ENCODE measurements around the gene MCU. TPM values are rescaled to one million over a fixed set of nuclear protein-coding genes. Genes with fewer than 3 reads are reported as not detected.

Gene MCU
- total RNA-seq, 1 experiment from 2014 or later, result 19.2 TPM

GRCh38 chr10:72648301-72648700, 43.6 kb upstream of the MCU start:
- no TSS peak for BruUV-seq (replicated peaks)
- intact Hi-C loops (cut with micrococcal nuclease), result no loop called here
- TF ChIP-seq CTCF (IDR thresholded peaks at IDR 0.05; ENCODE audit: unreplicated experiment), result no peak
- Mint-ChIP-seq H3K27ac (ENCODE audit: low read depth, unreplicated experiment) (no peak overlapping the region), H3K4me3 (ENCODE audit: unreplicated experiment) (no peak overlapping the region), H3K4me1 (ENCODE audit: insufficient read depth, unreplicated experiment) (no peaks in the 10 kb centered on the region), H3K9me3 (ENCODE audit: unreplicated experiment) (no peaks in the 10 kb centered on the region), H3K27me3 (ENCODE audit: insufficient read depth, unreplicated experiment) (no peaks in the 10 kb centered on the region), H3K36me3 (ENCODE audit: insufficient read depth, unreplicated experiment) (no peaks in the 10 kb centered on the region)
- DNase-seq (ENCODE audit: unreplicated experiment), result no peak
- POLR2A ChIA-PET, result interaction anchor here (0.7 kb wide), 1 partner anchor 16 kb away, joined by 5 read pairs; no protein-coding TSS in a partner anchor
- CTCF ChIA-PET, result interaction anchor here (0.7 kb wide), 1 partner anchor 297 kb away, joined by 4 read pairs; no protein-coding TSS in a partner anchor

- Mint-ChIP-seq H3K9me3 (ENCODE audit: unreplicated experiment) (no peaks in the 10 kb centered on the region), H3K27me3 (ENCODE audit: insufficient read depth, unreplicated experiment) (no peaks in the 10 kb centered on the region), H3K27ac (ENCODE audit: low read depth, unreplicated experiment) (no peak overlapping the region), H3K36me3 (ENCODE audit: insufficient read depth, unreplicated experiment) (no peaks in the 10 kb centered on the region), H3K4me3 (ENCODE audit: unreplicated experiment) (no peak overlapping the region), H3K4me1 (ENCODE audit: insufficient read depth, unreplicated experiment) (no peaks in the 10 kb centered on the region)
- POLR2A ChIA-PET, result interaction anchor here (1.0 kb wide), 1 partner anchor 9 kb away, joined by 3 read pairs; no protein-coding TSS in a partner anchor
- TF ChIP-seq CTCF (IDR thresholded peaks at IDR 0.05; ENCODE audit: unreplicated experiment), result no peak
- CTCF ChIA-PET, result interaction anchor here (0.6 to 1.1 kb wide), 2 partner anchors 18 to 863 kb away, joined by 4 read pairs; no protein-coding TSS in a partner anchor
- intact Hi-C loops (cut with micrococcal nuclease), result no loop called here
- DNase-seq (ENCODE audit: unreplicated experiment), result no peak
- BruUV-seq (replicated peaks), result no TSS peak
Measured at GRCh38 chr10:72649291-72649690, 42.7 kb upstream of the MCU start.

- no peak for DNase-seq (ENCODE audit: unreplicated experiment)
- intact Hi-C loops (cut with micrococcal nuclease), result no loop called here
- H3K4me1 Mint-ChIP-seq (ENCODE audit: insufficient read depth, unreplicated experiment), result no peaks in the 10 kb centered on the region
- no peak overlapping the region for H3K27ac Mint-ChIP-seq (ENCODE audit: low read depth, unreplicated experiment)
- CTCF ChIA-PET, result no interaction called here
- no peak overlapping the region for H3K4me3 Mint-ChIP-seq (ENCODE audit: unreplicated experiment)
- H3K36me3 Mint-ChIP-seq (ENCODE audit: insufficient read depth, unreplicated experiment), result no peaks in the 10 kb centered on the region
- POLR2A ChIA-PET, result interaction anchor here (0.8 to 1.0 kb wide), 2 partner anchors 11 to 14 kb away, joined by 3 read pairs; no protein-coding TSS in a partner anchor
- no peaks in the 10 kb centered on the region for H3K27me3 Mint-ChIP-seq (ENCODE audit: insufficient read depth, unreplicated experiment)
- BruUV-seq (replicated peaks), result no TSS peak
- TF ChIP-seq CTCF (IDR thresholded peaks at IDR 0.05; ENCODE audit: unreplicated experiment), result no peak
- H3K9me3 Mint-ChIP-seq (ENCODE audit: unreplicated experiment), result no peaks in the 10 kb centered on the region
Measured at GRCh38 chr10:72653383-72654096, 38.4 kb upstream of the MCU start.

- no peak for DNase-seq (ENCODE audit: unreplicated experiment)
- POLR2A ChIA-PET, result interaction anchor here (0.5 kb wide), 1 partner anchor 42 kb away, joined by 3 read pairs; no protein-coding TSS in a partner anchor
- Mint-ChIP-seq H3K9me3 (ENCODE audit: unreplicated experiment) (no peaks in the 10 kb centered on the region), H3K27ac (ENCODE audit: low read depth, unreplicated experiment) (no peak overlapping the region), H3K4me1 (ENCODE audit: insufficient read depth, unreplicated experiment) (no peaks in the 10 kb centered on the region), H3K27me3 (ENCODE audit: insufficient read depth, unreplicated experiment) (no peaks in the 10 kb centered on the region), H3K36me3 (ENCODE audit: insufficient read depth, unreplicated experiment) (no peaks in the 10 kb centered on the region), H3K4me3 (ENCODE audit: unreplicated experiment) (no peak overlapping the region)
- BruUV-seq (replicated peaks), result no TSS peak
- CTCF ChIA-PET, result no interaction called here
- intact Hi-C loops (cut with micrococcal nuclease), result no loop called here
- no peak for TF ChIP-seq CTCF (IDR thresholded peaks at IDR 0.05; ENCODE audit: unreplicated experiment)
Measured at GRCh38 chr10:72654720-72655119, 37.2 kb upstream of the MCU start.

Measured in MCF 10A (cell line).